ENCODE data around the gene HECTD4. TPM values are rescaled to one million over a fixed set of nuclear protein-coding genes. Genes with fewer than 3 reads are reported as not detected.

The HECTD4 gene
- total and polyA plus RNA-seq, 12 donors, result 17.5 to 50.0 (median 27.7) TPM

DNA sequence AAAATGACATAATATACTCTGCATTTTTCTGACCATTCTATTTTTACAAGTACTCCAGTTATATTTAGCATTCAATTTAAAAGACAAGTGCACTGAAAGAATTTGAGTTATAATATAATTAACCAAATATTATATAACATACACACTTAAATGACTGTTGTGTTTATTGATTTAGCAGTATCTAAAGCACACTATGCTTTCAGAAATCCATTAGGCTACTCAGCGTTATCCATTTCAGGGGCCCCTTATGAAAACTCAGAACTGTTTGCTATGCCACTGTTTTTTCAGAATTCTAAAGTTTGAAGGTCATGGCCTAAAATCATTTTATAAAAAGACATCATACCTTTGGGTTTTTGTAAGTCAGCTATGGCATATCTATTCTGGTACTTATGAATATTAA lies 57.1 kb downstream of the HECTD4 start:
- Histone ChIP-seq H3K27me3 (no peaks in the 10 kb centered on the region), H3K4me3 (no peak overlapping the region), H3K27ac (no peak overlapping the region), H3K36me3 (replicated peaks in 1 of 2) (no peaks in the 10 kb centered on the region), H3K9me3 (replicated peaks in 1 of 3) (peaks cover 0 to 5% (median 0%) of the 10 kb centered on the region in 3 donors), H3K4me1 (replicated peaks in 1 of 2) (peaks cover 0 to 46% of the 10 kb centered on the region in 2 donors)
- 85 to 98% (median 92%) methylated on average over 1 of the region's 1 CpG for WGBS, 4 donors
- intact Hi-C loops (cut with DNase I), result no loop called here
- TF ChIP-seq POLR2A (IDR thresholded peaks at IDR 0.05), result no peak
- TF ChIP-seq, protein P1, sequence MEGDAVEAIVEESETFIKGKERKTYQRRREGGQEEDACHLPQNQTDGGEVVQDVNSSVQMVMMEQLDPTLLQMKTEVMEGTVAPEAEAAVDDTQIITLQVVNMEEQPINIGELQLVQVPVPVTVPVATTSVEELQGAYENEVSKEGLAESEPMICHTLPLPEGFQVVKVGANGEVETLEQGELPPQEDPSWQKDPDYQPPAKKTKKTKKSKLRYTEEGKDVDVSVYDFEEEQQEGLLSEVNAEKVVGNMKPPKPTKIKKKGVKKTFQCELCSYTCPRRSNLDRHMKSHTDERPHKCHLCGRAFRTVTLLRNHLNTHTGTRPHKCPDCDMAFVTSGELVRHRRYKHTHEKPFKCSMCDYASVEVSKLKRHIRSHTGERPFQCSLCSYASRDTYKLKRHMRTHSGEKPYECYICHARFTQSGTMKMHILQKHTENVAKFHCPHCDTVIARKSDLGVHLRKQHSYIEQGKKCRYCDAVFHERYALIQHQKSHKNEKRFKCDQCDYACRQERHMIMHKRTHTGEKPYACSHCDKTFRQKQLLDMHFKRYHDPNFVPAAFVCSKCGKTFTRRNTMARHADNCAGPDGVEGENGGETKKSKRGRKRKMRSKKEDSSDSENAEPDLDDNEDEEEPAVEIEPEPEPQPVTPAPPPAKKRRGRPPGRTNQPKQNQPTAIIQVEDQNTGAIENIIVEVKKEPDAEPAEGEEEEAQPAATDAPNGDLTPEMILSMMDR (IDR thresholded peaks at IDR 0.05), result no peak
- no peak for DNase-seq

DNA sequence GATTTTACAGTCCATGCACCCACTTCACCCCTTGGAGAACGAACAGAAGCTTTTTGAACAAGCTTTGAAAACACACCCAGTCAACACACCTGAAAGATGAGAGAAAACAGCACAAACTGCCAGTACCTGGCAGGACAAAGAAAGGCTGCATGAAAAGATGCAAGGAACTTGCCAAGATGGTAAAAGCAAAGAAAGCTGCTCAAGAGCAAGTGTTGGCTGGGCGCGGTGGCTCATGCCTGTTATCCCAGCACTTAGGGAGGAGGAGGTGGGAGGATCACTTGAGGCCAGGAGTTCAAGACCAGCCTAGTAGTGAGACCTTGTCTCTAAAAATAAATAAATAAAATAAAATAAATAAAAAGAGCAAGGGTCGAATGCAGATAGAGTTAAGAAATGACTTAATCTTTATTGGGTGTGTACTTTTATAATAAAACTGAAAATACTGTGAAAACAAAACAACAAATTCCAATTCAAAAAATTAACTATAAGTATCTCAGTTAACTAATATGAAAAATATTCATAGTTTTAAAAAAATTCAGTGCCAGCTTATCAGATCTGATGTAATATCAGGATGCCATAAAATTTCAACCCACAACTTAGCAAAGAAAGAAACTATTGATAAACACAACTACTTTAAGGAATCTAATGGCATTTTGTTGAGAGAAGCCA lies 59.2 kb downstream of the HECTD4 start:
- no peak for DNase-seq
- WGBS, 4 donors, result 85 to 88% (median 86%) methylated on average over 4 of the region's 4 CpGs
- intact Hi-C loops (cut with DNase I), result no loop called here
- Histone ChIP-seq H3K9me3 (replicated peaks in 1 of 3) (peaks cover 0 to 5% (median 0%) of the 10 kb centered on the region in 3 donors), H3K4me1 (replicated peaks in 1 of 2) (peaks cover 0 to 48% of the 10 kb centered on the region in 2 donors), H3K36me3 (replicated peaks in 1 of 2) (no peaks in the 10 kb centered on the region), H3K27ac (no peak overlapping the region), H3K4me3 (no peak overlapping the region), H3K27me3 (no peaks in the 10 kb centered on the region)
- TF ChIP-seq, protein P1 (IDR thresholded peaks at IDR 0.05), result no peak
- TF ChIP-seq POLR2A (IDR thresholded peaks at IDR 0.05), result no peak

DNA sequence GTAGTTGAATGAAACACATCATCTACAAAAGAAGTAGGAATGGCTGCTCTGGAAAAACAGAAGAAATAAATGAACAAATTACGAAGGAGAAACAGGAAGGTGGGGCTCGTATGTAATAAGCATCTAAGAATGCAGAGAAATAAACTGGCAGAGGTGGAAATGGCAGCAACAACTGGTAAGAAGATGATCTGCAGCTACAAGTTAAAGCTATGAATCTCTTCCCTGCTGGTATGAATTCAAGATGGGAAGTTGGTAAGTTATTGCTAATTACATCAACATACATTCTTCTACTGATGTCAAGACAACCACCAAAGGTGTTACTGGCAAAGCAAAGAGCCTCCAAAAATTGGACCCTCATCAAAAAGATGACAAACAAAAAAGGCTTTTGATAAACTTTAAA lies 59.8 kb downstream of the HECTD4 start:
- WGBS, 4 donors, result 69 to 81% (median 74%) methylated on average over 2 of the region's 2 CpGs
- H3K36me3 ChIP-seq (replicated peaks in 1 of 2), result no peaks in the 10 kb centered on the region
- peaks cover 0 to 52% of the 10 kb centered on the region in 2 donors for H3K4me1 ChIP-seq (replicated peaks in 1 of 2)
- intact Hi-C loops (cut with DNase I), result no loop called here
- H3K27me3 ChIP-seq, result no peaks in the 10 kb centered on the region
- DNase-seq, result no peak
- H3K9me3 ChIP-seq (replicated peaks in 1 of 3), result peaks cover 0 to 5% (median 0%) of the 10 kb centered on the region in 3 donors
- no peak overlapping the region for H3K27ac ChIP-seq
- no peak for TF ChIP-seq POLR2A (IDR thresholded peaks at IDR 0.05)
- TF ChIP-seq, protein P1 (IDR thresholded peaks at IDR 0.05), result no peak
- no peak overlapping the region for H3K4me3 ChIP-seq

DNA sequence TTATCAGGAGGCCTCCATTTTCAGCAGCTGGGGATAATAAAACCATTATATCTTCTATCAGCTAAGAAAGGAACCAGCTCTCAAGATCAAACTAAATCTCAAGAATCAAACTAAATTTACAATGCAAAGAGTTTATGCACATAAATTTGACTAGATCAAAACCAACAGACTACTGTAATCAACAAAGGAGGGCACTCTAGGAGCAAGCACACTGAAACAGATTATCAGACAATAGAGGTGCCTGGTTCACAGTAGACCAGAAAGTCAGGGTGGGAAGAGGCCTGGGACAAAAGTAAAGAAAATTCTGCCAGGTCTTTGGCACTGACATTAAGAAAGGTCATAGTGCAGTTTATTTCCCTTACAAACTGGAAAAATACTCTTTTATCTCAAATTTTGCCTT lies 61.0 kb downstream of the HECTD4 start:
- Histone ChIP-seq H3K27ac (no peak overlapping the region), H3K27me3 (no peaks in the 10 kb centered on the region), H3K9me3 (replicated peaks in 1 of 3) (peaks cover 0 to 5% (median 0%) of the 10 kb centered on the region in 3 donors), H3K36me3 (replicated peaks in 1 of 2) (no peaks in the 10 kb centered on the region), H3K4me3 (no peak overlapping the region), H3K4me1 (replicated peaks in 1 of 2) (peaks cover 6 to 57% of the 10 kb centered on the region in 2 donors)
- intact Hi-C loops (cut with DNase I), result no loop called here
- TF ChIP-seq, protein P1 (IDR thresholded peaks at IDR 0.05), result no peak
- TF ChIP-seq POLR2A (IDR thresholded peaks at IDR 0.05), result no peak
- no peak for DNase-seq
